HepG2 (cell line): ENCODE measurements around the gene SFXN2. TPM values are rescaled to one million over a fixed set of nuclear protein-coding genes. Genes with fewer than 3 reads are reported as not detected.
A peak's percentile ranks its signal among the peaks of the same experiment; 100 is the strongest.

Experiments
- ATF6 ChIP-seq: sonication (generic); formaldehyde crosslinking; conservative IDR thresholded peaks from 2 replicates; pipeline ENCODE4 v1.4.0; 2020; ENCODE audit warnings: missing genetic modification reagents
- CBX5 ChIP-seq: sonication (generic); formaldehyde crosslinking; IDR thresholded peaks from 2 replicates; pipeline ENCODE4 v1.4.0; 2020; ENCODE audit warnings: missing genetic modification reagents, borderline replicate concordance
- DMAP1 ChIP-seq: IDR thresholded peaks from 2 replicates; pipeline ENCODE4 v1.6.1; 2016
- GATAD1 ChIP-seq: IDR thresholded peaks from 2 replicates; pipeline ENCODE4 v1.6.1; 2016; ENCODE audit warnings: missing genetic modification reagents, missing compliant biosample characterization
- HCFC1 ChIP-seq: fragments of 150-350 bp; IDR thresholded peaks from 2 replicates; pipeline ENCODE4 v1.6.1; 2014; ENCODE audit warnings: low read depth, low read length
- HDAC2 ChIP-seq: sonication (generic); formaldehyde crosslinking; IDR thresholded peaks from 2 replicates; pipeline ENCODE4 v1.4.0; 2020; ENCODE audit warnings: missing genetic modification reagents
- KDM4B ChIP-seq: sonication (generic); formaldehyde crosslinking; IDR thresholded peaks from 2 replicates; pipeline ENCODE4 v1.4.0; 2020; ENCODE audit warnings: missing genetic modification reagents
- KDM5A ChIP-seq: fragments of 200-600 bp; sonication (generic); IDR thresholded peaks from 2 replicates; pipeline ENCODE4 v1.7.0; 2018; ENCODE audit warnings: antibody characterized with exemption, mild to moderate bottlenecking, low read length, borderline replicate concordance
- KIAA2018 ChIP-seq: sonication (generic); formaldehyde crosslinking; IDR thresholded peaks from 2 replicates; pipeline ENCODE4 v1.5.0; 2020; ENCODE audit warnings: mild to moderate bottlenecking, missing genetic modification reagents, borderline replicate concordance
- NFKB2 ChIP-seq: sonication (generic); formaldehyde crosslinking; IDR thresholded peaks from 2 replicates; pipeline ENCODE4 v1.4.0; 2020; ENCODE audit warnings: missing genetic modification reagents, borderline replicate concordance
- PHF8 ChIP-seq: sonication (generic); formaldehyde crosslinking; IDR thresholded peaks from 2 replicates; pipeline ENCODE4 v1.5.0; 2020; ENCODE audit warnings: missing genetic modification reagents
- PRPF4 ChIP-seq: fragments of 200-400 bp; formaldehyde crosslinking; IDR thresholded peaks from 2 replicates; pipeline ENCODE4 v1.6.1; 2016; ENCODE audit warnings: low read length, low read depth; ENCODE audit not compliant: poor library complexity, severe bottlenecking
- SP2 ChIP-seq: sonication (generic); formaldehyde crosslinking; IDR thresholded peaks from 2 replicates; pipeline ENCODE4 v1.5.1; 2020; ENCODE audit warnings: mild to moderate bottlenecking, missing genetic modification reagents
- TAF1 ChIP-seq: sonication (generic); formaldehyde crosslinking; IDR thresholded peaks from 2 replicates; pipeline ENCODE4 v1.4.0; 2020; ENCODE audit warnings: missing genetic modification reagents
- ZNF232 ChIP-seq: sonication (generic); formaldehyde crosslinking; IDR thresholded peaks from 2 replicates; pipeline ENCODE4 v1.4.0; 2020; ENCODE audit warnings: missing genetic modification reagents, borderline replicate concordance
- ZNF850 ChIP-seq: sonication (generic); formaldehyde crosslinking; conservative IDR thresholded peaks from 2 replicates; pipeline ENCODE4 v1.9.0; 2021; ENCODE audit warnings: mild to moderate bottlenecking, missing genetic modification reagents
- ZUFSP ChIP-seq: sonication (generic); formaldehyde crosslinking; IDR thresholded peaks from 2 replicates; pipeline ENCODE4 v1.9.0; 2021; ENCODE audit warnings: missing genetic modification reagents, mild to moderate bottlenecking, borderline replicate concordance
- polyA plus RNA-seq, 8 experiments: library from polyadenylated mRNA; depleted of rRNA in 3 of 8; stranded (reverse) in 7 of 8; unstranded in 1 of 8; fragments of >200 nt; fragmentation: Illumina TruSeq in 4 of 8; extraction: Trizol in 4 of 8; gene quantifications; 2 replicates each; pipeline versions ENCODE4 v1.2.1 to v1.2.3, GENCODE V29; 2011 to 2016; ENCODE audit warnings: low read depth in 4 of 8, missing spikeins in 1 of 8, mixed read lengths in 1 of 8; ENCODE audit not compliant: insufficient read depth in 1 of 8
- total RNA-seq, 5 experiments: library from RNA; depleted of rRNA; stranded (reverse); fragments of >200 nt; fragmentation: Illumina TruSeq; extraction: Trizol; gene quantifications; 2 replicates each; pipeline ENCODE4 v1.2.3, GENCODE V29; 2016; ENCODE audit warnings: low read depth in 1 of 5

SFXN2 gene
- total and polyA plus RNA-seq, 2 of the 13 experiments (the other 11 are each of a cell fraction or from before 2014, with no cell fraction given) = 12.8 to 21.1 TPM

- peak; percentile 24; the same call in 1 of the 2 replicates for TF ChIP-seq KDM4B
- TF ChIP-seq GATAD1 (CRISPR knock-in tag) = peak; percentile 12
- TF ChIP-seq PRPF4 = no peak
- TF ChIP-seq KDM5A = peak; percentile 22; the same call in 1 of the 2 replicates
- TF ChIP-seq HDAC2 (CRISPR knock-in tag) = 0 out of 2 replicates have a peak, but pooled peaks have one; percentile 32
- peak; percentile 62; the same call in 1 of the 2 replicates for TF ChIP-seq TAF1
- no peak for TF ChIP-seq CBX5 (CRISPR knock-in tag)
- no peak for TF ChIP-seq KIAA2018
- peak; percentile 34; the same call in 1 of the 2 replicates for TF ChIP-seq ZNF232 (CRISPR knock-in tag)
- peak; percentile 72; the same call in 1 of the 2 replicates for TF ChIP-seq NFKB2 (CRISPR knock-in tag)
- peak; percentile 95 for TF ChIP-seq SP2
- peak; percentile 56; the same call in 1 of the 2 replicates for TF ChIP-seq PHF8
- peak; percentile 77 for TF ChIP-seq HCFC1
- 0 out of 2 replicates have a peak, but pooled peaks have one; percentile 29 for TF ChIP-seq ATF6 (CRISPR knock-in tag)
- no peak for TF ChIP-seq ZUFSP (CRISPR knock-in tag)
- no peak for TF ChIP-seq ZNF850 (CRISPR knock-in tag)
- peak; percentile 23; the same call in 1 of the 2 replicates for TF ChIP-seq DMAP1 (CRISPR knock-in tag)
These were observed 29.3 kb downstream of the SFXN2 start, which contains the start of gene WBP1L (continued) for GRCh38 chr10:102743588-102744373.
